Measurements from ENCODE around the gene BNIP2.
"Not testable (repeated sequence)": the region's sequence is repeated elsewhere in the genome, so short reads cannot be mapped to it uniquely, and the experiment has no call there.

The BNIP2 gene

DNA sequence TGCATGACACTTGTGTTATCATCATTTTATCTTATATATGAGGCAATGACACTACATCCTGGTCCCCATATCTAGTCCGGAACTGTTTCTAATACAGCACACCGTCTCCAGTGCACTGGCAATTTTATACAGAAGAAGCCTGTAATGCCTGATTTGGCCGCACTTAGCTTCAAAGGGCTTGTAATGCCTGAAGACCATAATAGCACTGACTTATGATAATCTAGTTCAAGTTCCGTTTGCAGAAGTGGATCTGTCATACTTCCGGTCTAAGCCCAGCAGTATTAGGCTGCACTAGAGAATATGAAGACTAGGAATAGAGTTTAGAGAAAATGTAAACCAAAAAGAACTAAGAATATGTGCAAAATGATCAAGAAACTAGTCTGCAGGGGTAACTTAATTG, 1.3 kb downstream of the BNIP2 start:
- DNase-seq: peak; percentile 56

DNA sequence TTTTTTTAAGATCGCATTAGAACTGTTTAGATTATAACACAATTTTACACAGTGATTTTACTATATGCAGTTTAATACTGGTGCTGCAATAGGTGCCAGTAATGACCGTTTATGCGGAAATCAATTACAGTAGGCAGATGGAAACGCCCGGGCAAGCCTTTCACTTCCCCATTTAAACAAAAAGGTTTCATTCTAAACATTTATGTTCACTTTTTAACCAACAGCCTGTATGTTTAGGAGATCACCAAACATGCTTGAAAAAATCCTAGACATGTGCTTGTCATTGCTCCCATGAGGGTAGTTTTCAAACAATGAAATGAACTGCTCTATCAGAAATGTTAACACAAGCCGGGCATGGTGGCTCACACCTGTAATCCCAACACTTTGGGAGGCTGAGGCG, 2.7 kb downstream of the BNIP2 start:
- no peak for DNase-seq

DNA sequence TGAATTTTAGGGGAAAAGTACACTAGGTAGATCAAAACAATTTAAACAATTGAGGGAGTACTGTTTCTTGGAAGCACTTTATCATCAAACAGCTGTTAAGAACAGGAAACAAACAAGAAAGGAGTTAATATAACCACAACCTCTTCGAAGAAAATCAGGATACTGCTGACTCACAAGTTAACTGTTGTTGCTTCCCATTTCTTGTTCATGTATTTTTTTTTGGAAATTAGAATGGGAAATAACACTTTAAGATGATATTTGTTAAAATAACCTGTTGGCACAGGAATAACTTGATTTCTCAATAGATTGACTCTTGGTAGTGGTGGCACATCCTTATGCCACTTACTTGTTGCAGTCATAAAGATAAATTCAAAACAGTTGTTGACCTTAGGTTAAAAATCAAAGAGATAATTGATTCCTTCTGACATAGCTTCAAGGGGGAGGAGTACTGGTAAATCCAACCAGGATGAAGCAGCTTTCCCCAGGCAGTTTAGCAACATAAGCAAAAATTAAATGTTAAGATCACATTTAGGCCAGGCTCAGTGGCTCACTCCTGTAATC, 3.3 kb downstream of the BNIP2 start:
- DNase-seq: no peak

DNA sequence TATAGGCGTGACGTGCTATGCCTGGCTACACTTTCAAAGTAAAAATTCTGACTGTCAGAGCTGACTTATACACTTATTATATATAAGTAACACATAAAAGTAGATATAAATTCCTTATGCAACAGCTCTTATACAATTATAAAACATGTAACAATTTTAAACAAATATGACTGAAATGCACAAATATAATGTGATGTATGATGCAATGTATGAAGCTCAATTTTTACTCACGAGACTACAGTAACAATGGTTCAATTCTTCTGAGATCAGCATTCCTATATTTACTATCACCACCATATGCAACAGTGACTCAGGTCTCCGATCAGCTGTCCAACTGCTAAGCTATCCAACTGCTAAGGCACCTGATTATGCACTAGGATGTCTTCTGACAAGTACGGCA, 8.2 kb downstream of the BNIP2 start:
- DNase-seq: no peak

GRCh38 chr15:59680346-59680745, 8.8 kb downstream of the BNIP2 start:
- DNase-seq: no peak

DNA sequence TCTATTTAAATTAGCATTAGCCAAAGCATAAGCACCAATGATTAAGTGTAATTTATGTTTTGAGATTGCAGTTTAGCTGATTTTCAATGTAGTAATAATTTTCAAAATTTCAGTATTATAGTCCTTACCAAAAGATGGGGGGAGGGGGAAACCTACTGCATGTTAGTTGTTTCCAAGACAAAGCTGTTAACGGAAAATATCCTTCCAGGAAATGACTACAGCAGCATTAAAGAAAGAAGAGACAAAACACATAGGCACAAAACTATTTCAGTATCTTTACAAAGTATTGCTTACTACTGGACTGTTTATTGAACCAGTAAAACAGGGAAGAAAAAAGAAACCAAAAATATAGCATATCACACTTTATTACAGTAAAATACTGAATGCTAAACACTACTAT, 10.5 kb downstream of the BNIP2 start:
- no peak for DNase-seq

- no peak for DNase-seq
Measured at GRCh38 chr15:59678172-59678571, 10.9 kb downstream of the BNIP2 start.

- no peak for DNase-seq
Measured at GRCh38 chr15:59676565-59676964, 12.6 kb downstream of the BNIP2 start.

DNA sequence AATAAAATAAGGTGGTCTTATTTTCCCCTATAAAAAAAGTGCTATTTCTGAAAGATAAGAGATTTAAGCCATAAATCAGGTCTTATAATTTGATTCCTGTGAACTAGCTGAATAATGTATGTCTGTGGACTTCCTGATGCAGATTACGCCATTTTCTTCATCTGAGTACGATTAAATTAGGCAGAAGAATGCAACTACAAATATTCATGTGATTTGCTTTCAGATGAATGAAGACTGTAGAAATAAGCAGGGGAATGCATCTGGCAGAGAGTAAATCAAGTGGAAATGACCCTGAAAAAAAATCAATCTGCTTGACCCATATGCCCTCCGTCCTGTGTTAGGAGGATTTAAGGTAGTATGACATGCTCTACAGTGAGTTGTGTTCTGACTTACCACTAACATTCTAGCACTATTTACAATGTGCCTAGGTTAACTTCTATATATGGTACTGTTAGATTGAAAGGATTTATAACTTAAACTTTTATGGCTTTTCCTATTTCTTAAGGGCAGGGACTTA, 14.7 kb downstream of the BNIP2 start:
- DNase-seq: no peak

GRCh38 chr15:59668556-59668955, 20.6 kb downstream of the BNIP2 start:
- no peak for DNase-seq

DNA sequence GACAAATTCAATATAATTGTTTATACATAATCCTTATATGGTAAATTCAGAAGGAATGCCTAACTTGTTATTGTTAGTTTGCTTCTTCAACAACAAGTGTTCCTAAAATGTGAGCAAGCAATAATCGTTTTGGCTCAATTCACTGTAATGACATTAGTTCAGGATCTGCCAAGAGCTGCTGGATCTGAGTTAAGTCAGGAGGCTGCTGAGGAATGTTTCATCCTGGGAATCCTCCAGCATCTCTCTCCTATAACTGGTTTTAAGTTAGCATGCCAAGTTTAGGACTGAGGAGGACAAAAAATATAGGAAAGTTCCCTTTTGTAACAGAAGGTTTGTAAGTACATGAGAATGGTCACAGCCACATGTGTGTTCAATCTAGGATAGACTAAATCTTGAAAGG, 26.9 kb downstream of the BNIP2 start:
- DNase-seq: no peak

- no peak for DNase-seq
Measured at GRCh38 chr15:59659366-59659765, 29.8 kb downstream of the BNIP2 start.

DNA sequence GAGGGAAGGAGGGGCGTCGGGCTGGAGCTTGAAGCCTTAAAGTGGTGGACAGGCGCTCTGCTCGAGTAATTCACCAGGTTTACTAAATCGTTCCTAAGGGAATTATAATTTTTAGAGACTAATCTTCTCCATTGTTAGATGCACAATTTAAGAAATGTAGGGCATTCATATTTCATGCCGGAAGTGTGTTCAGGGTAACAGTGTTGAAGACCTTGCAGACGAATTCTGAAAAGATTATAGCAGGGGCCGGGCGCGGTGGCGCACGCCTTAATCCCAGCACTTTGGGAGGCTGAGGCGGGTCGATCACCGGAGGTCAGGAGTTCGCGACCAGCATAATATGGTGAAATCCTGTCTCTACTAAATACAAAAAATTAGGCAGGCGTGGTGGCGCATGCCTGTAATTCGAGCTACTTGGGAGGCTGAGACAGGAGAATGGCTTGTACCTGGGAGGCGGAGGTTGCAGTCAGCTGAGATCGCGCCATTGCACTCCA, 31.4 kb downstream of the BNIP2 start:
- no peak for DNase-seq

DNA sequence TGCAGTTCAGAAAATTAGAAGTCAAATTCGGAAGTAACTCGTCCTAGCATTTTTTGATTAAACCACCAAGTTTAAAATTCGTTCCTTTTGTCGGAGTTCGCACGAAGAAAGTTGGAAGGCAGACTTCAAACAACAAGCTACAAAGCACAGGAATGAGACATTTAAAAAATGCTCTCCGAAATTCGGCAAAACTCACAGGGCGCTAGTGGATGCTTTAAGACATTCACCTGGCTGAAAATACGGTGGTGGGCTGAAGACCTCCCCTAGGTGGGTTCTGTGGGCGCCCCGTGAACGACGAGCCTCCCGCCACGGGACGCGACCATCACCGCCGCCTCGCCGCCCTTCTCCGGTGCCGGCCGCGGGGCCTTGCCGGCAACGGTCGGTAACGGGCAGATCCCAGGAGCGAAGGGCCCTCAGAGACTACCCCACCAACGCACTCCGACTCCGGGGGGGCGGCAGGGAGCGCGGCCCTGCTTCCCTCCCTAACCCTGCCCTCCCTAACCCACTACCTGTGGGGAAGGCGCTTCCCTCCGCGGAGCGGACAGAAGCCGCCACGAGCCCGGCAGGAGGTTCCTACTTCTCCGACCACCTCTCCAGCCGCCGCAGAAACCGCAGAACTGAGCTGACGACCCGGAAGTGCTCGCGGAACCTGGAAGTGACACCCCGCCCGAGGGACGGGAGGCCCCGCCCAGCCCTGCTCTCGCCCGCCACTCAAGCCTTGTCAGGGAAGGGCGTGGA, 32.1 kb downstream of the BNIP2 start, which contains the start of gene GTF2A2:
GTF2A2 (minus strand) TSS at position 619 of the 738 bp plus-strand sequence. CDS start 5,238 bp downstream, outside the sequence.
- DNase-seq: peak; percentile 92

- no peak for DNase-seq
Measured at GRCh38 chr15:59654046-59654445, 35.1 kb downstream of the BNIP2 start.

GRCh38 chr15:59649603-59650002, 39.5 kb downstream of the BNIP2 start:
- DNase-seq: no peak

- DNase-seq: no peak
Measured at GRCh38 chr15:59647085-59647484, 42.0 kb downstream of the BNIP2 start.

GRCh38 chr15:59646277-59646676, 42.8 kb downstream of the BNIP2 start:
- DNase-seq: no peak

DNA sequence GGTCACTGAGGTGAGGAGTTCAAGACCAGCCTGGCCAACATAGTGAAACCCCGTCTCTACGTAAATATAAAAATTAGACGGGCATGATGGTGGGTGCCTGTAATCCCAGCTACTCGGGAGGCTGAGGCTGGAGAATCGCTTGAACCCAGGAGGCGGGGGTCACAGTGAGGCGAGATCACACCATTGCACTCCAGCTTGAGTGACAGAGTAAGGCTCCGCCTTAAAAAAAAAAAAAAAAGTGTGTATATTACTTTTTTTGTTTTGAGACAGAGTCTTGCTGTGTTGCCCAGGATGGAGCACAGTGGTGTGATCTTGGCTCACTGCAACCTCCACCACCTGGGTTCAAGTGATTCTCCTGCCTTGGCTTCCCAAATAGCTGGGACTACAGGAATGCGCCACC, 43.3 kb downstream of the BNIP2 start:
- DNase-seq: not testable (repeated sequence)

DNA sequence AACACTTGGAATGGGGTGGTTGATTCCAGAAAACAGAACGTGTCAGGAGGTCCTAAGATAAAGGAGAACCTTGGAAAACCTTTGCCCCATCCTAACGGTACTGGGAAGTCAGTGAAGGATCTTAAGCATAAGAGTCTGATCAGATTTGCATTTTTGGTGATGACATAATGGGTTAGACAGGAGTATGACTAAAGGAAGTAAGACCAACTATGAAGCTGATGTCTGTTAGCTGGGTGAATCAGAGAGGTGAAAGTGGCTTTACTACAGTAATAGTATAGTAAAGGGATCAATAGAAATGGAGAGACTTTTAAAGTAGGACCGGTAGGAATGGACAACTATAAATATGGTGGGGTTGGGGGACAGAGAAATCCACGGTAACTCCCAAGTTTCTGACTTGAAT, 44.4 kb downstream of the BNIP2 start:
- no peak for DNase-seq

DNA sequence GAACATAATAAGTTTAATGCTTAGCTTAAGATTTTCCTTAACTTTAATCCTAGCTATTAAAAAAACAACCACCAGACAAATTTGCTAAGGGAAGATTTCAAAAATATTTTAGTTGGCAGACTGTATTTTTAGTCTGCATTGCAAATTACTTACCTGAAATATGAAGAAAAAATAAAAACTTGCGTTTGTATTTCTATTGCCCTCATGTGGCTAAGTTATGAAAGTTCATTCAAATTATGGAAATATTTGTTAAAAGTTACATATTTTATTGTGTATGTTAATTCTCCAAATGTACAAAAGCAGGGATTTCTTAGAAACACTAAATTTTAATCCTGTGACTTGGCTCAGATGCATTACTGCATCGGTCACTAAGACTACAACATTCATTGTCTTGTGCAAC, 46.8 kb downstream of the BNIP2 start:
- DNase-seq: no peak

DNA sequence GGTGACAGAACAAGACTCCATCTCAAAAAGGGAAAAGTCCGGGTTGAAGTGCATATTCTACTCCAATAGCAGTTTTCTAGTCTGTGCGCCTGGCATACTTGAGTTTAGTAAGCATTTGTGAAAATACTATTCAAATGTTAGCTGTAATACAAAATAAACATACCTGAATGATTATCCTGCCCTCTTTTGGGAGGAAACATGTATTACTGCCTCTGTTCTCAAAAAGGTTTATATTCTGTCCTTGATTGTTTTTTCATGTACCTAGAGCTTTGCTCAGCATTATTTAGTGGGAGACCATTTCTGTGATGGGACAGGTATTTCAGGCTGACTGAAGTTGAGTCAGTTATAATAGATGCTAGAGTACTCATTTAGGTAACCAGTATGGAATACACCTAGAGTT, 51.6 kb downstream of the BNIP2 start:
- DNase-seq: not testable (repeated sequence)

- no peak for DNase-seq
Measured at GRCh38 chr15:59636184-59636583, 52.9 kb downstream of the BNIP2 start.

GRCh38 chr15:59632714-59633113, 56.4 kb downstream of the BNIP2 start:
- DNase-seq: no peak
